Stimulated activated CD4-positive, alpha-beta T cell treated with anti-CD3 and anti-CD28 coated beads, Interleukin-1b, Interleukin-23, amount 100 ng/mL, for 1 hour (primary cell): Measurements from ENCODE around the gene TMEM187.

Source experiments
- DNase-seq, 2 donors: peaks; one replicate each; pipeline ENCODE4 v3.0.0-alpha.2; 2020; ENCODE audit warnings: low read depth in 2 of 2

TMEM187 gene

DNA sequence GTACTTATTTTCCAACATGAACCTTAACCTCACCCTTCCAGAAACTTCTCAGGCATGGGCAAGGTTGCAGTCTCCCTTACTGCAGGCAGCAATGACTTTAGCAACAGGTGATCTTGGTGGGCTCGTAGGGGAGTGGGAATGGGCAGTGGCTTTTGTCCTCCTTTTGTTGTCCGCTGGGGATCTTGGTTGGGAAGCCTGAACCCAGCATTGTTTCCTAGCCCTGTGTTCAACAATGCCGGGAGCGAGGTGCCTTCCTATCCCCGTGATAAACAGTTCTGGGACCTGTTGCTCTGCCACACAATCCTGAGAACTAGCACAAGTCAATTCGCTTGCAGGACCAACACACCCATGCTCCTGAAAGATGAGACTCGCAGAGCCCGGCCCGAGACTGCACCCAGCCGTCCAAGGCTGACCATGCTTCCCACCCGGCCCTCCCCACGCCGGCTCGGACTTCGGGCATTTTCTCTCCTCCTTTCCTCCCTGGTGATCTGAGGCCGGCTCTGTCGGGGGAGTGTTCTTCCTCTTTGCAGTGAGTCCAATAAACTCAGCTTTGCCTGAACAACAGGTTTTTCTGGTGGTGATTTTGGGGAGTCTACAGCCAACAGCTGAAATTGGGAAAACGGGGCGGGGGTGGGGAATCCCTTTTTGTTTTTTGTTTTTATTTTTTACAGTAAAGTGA, 26.9 kb downstream of the TMEM187 start:
- no peak for DNase-seq

- DNase-seq: no peak
These were observed 27.5 kb downstream of the TMEM187 start for GRCh38 chrX:154000051-154000450.

- no peak for DNase-seq
These were observed 29.7 kb downstream of the TMEM187 start for GRCh38 chrX:154002215-154002719.

DNA sequence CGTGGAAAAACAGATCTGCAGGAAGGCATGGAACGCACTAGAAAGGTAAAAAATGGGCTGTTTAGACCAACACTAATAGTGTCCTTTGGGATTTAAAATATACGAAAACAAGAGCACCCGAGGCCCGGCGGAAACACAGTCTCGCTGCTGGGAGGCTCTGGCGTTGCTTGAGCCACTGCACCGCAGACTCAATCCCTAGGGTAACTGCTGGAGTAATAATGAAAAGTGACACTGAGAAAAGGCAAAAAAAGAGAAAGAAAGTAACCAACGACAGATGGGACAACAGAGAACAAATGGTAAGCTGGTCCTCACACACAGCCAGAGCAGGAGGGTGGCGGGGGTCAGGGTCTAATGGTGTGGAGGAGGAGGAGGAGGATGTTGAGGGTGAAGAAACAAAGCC, 31.8 kb downstream of the TMEM187 start:
- no peak for DNase-seq

DNA sequence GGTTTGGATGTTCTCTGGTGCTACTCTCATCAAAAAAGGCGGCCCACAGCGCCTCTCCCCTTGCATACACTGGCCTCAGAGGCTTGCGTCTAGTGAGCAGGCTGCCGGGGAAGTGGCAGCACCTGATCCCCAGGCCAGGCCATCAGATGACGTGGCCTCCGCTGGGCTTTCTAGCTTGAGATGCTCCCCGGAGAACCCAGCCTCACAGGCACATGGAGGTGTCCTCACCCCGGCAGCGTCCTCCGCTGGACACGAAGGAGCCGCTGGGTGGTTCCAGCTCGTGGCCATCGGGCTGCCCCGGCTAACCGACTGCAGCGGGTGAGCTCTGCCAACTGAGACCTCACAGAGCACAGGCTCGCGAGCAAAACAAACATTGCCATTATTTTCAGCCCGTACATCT, 34.4 kb downstream of the TMEM187 start:
- DNase-seq: no peak

GRCh38 chrX:154008521-154008920, 36.0 kb downstream of the TMEM187 start:
- no peak for DNase-seq

DNA sequence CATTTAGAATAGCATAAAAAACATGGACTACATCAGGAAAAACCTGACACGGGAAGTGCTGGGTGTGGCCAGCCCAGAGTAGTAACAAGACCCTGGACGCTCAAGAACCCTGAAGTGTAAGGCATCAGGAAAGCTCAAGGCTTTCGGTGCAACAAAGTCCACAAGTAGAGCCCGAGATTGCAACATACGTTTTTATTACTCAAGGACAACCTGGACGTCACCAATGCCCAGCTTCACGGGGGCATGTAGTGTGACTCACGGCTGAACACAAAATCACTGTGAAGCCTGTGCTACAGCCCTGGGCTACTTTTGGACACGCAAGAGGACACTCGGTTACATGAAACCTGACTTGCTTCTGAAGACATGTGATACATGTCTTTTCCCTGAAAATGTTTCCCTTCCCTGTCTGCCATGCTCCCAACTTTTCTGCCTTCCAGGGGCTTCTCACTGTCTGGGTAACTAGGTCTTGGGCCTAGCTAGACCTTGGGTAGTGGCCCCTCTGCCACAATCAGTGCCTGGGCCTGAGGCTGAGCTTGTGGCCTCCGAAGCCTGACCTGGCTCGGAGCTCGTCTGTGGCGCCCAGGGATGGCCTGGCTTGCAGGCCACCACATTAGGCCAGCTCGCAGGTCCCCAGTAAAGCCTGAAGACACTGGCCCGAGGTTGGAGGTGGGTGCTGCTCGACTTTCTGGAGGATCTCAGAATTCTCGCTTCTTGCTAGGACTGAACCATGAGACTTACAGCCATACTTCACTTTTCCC, 38.0 kb downstream of the TMEM187 start:
- DNase-seq: no peak

DNA sequence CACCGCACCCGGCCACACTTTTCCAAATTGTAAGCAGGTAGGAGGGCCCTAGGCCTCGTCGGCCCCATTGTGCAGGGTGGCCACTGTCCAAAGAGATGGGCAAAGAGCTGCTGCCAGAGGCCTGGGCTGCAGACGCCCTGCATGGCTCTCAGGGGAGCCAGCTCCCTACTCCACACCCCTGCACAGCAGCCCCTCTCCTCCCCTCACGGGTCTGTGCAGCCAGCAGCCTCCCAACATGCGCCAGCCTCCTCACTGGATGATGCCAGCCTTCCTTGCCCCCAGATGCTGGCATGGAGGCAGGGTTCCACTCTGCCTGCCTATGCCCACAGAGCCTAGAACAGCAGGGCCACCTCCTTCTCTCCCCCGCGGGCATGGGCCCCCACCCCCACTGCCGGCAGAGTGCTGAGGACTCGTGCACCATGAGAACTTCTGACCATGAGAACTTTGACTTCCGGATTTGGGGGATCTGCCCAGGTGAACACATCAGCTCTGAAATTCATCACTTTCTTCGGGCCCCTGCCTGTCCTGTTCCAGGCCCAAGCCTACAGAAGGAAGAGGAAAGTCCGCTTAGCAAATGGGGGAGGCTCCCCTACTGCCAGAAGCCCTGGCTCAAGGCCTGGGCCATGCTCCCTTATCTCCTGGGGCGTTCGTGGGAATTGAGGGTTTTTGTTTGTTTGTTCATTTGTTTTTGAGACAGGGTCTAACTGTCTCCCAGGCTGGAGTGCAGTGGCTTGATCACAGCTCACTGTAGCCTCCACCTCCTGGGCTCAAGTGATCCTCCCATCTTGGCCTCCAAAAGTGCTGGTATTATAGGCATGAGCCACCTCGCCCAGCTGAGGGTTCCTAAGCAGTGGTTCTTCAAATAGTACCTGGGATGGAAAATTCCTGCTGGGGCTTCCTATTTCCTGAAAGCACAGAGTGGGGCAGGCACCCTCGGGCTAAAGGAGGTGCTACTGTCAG, 39.1 kb downstream of the TMEM187 start:
- DNase-seq: no peak

DNA sequence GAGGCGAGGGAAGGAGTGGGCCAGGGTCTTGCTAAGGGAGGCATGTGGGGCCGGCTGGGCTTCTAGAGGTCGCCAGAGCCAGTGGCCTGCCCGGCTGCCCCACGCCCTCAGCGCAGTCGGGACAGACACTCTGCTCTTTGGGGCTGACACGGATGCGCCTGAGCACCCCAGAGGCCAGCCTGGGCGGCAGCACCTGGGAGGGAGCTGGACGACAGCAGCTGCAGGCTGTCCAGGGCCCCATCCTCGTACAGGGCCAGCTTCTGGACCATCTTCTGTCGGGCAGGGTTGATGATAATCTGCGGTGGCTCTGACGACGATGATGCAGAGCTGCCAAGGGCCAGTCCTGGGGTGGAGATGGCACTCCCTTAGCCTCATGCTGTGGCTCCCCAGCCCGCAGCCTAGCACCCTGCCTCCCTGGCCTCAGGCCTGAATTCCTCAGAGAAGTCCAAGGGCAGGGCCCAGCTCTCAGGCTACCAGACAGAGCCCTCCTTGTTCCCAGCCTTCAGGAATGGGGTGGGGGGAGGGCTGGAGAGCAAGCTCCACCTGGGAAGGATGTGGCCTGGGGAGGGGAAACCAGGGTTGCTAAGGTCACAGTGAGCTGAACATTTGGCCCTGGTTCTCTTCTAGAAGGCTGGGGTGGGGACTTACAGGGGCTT, 39.9 kb downstream of the TMEM187 start:
- DNase-seq: no peak

DNA sequence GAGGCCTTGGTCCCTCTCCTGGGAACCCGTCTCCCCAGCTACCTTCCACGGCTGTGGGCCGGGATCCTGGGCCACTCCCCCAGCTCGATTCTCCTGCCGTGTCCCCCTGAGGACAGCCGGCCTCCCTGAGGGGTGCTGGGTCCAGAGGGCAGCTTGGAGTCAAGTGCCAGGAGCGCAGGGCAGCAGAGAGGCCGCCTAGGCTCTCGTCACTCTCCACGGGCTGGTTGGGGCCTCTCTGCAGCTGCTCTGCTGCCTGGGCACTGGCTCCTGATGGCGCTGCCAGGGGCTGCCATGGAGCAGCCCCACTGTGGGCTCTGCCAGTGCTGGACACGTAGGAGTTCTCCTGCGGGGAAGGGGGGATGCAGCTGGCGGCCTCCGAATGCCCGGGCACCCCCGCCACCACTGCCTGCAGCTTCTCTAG, 40.5 kb downstream of the TMEM187 start:
- DNase-seq: no peak

- DNase-seq: no peak
These were observed 41.2 kb downstream of the TMEM187 start for GRCh38 chrX:154013614-154014360.

GRCh38 chrX:154014429-154015380, 42.2 kb downstream of the TMEM187 start:
- no peak for DNase-seq

DNA sequence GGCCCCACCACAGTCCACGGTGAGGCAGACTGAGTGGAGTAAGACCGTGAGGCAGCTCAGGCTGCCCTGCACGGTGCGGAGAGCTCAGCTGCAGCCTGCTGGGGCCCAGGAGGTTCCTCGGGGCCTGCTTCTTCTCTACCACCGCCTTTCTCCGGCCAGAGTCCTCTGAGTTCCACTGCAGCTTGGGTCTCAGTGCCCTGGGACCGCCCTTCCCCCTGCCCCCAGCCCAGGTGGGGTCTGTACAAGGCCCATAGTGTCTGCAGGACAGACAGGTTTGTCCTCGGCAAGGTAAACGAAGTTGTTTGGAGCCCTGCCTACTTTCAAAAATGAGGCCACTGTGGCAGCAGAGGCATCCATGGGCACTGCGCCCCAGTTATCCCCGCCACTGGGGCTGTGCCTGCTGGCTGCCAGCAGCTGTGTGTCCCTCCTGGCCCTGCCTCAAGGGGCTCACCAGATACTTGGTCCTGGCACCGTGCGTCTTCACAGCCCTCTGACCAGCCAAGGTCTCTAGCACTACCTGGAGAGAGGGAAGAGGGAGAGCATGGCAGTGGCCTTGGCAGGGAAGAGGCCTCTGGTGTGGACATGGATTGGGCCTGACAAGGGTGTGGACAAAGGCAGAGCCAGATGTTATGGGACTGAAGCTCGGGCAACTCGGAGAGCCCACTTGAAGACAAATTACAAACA, 43.2 kb downstream of the TMEM187 start:
- no peak for DNase-seq

- DNase-seq: no peak
These were observed 44.0 kb downstream of the TMEM187 start for GRCh38 chrX:154016366-154017076.

DNA sequence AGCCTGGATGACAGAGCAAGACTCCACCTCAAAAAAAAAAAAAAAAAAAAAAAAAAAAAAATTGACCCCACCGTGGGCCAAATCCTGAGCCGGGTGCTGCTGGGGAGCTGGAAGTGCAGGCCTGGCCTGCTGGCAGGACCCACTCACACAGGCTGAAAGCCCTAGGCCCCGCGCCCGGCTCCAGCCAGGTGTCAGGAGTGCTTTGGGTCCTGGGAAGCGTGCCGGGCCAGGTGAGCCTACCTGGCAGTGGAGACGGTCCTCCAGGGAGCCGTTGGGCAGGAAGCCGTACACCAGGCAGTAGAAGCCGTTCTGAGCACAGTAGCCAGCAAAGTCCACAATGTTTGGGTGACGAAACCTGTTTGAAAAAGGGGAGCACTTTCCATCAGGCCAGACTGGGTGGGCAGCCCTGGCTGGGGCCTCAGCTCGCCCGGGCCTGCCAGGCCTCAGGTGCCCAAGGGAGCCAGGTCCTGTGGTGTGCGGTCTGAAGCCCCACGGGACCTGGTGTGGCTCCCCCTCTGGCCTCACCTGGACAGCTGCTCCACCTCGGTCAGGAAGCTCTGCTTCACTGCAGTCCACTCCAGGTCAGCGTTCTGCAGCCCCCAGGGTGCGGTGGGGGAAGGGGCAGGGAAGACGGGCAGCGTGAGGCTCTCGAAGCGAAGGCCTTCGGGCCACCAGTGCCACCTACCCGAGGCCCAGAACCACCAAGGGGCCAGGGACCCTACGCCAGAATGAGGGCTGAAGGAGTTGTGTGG, 45.4 kb downstream of the TMEM187 start:
- no peak for DNase-seq

GRCh38 chrX:154018518-154019060, 46.0 kb downstream of the TMEM187 start:
- no peak for DNase-seq

- no peak for DNase-seq
These were observed 46.6 kb downstream of the TMEM187 start for GRCh38 chrX:154019061-154019621.
